ENCODE results near the gene FCSK.

FCSK gene

DNA sequence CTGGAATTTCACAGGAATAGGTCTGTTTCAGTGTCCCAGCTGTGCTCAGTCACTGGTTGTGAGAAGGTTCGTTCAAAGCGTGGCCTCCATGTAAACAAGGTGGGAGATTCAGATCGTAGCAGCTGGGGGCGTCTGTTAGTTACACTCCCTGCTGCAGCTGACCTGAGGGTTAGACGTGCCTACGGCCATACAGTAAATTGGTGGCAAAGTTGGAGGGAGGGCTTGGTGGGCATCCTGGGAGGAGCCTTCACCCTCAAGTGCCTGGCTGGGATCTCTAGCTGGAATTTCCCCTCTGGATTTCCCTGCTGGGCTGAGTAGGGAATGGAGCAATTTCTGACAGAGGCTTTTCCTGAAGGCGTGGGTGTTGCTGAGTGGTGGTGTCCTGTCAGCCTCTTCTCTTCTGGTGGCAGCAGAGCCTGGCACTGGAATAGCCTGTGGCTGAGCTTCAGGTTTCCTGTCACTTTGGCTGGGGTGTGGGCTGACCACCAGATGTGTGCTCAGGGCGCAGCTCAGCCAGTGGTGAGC lies 6.4 kb downstream of the FCSK start:
- Mint-ChIP-seq H3K9me3 (no peaks in the 10 kb centered on the region), H3K36me3 (ENCODE audit: low read depth) (peaks cover 5% of the 10 kb centered on the region), H3K27ac (no peak overlapping the region), H3K4me1 (ENCODE audit: low read depth) (peaks cover 7% of the 10 kb centered on the region), H3K27me3 (no peaks in the 10 kb centered on the region), H3K4me3 (no peak overlapping the region)
- no peak for DNase-seq

DNA sequence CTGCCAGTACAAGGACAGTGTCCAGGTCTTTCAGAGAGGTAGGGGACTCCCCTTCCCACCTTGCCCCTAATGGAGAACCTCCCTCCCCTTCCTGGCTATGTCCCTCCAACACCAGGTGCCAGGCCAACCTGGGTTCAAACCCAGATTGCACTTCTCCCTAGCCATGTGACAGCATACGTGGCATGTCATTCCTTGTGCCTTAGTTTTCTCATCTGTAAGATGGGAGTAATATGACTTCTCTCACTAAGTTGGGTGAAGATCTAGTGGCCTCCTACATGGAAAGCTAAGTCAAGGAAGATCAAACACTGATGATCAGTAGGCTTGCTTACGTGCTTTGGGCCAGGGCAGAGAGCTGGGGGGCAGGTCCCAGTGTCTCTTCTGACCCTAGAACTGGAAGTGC lies 8.8 kb downstream of the FCSK start:
- Mint-ChIP-seq H3K4me1 (ENCODE audit: low read depth) (peaks cover 1% of the 10 kb centered on the region), H3K27ac (no peak overlapping the region), H3K36me3 (ENCODE audit: low read depth) (peaks cover 12% of the 10 kb centered on the region), H3K27me3 (no peaks in the 10 kb centered on the region), H3K9me3 (no peaks in the 10 kb centered on the region), H3K4me3 (no peak overlapping the region)
- DNase-seq = no peak

- peaks cover 17% of the 10 kb centered on the region for H3K36me3 Mint-ChIP-seq (ENCODE audit: low read depth)
- no peaks in the 10 kb centered on the region for H3K9me3 Mint-ChIP-seq
- no peaks in the 10 kb centered on the region for H3K27me3 Mint-ChIP-seq
- no peak overlapping the region for H3K4me3 Mint-ChIP-seq
- H3K4me1 Mint-ChIP-seq (ENCODE audit: low read depth) = no peaks in the 10 kb centered on the region
- H3K27ac Mint-ChIP-seq = no peak overlapping the region
- no peak for DNase-seq
These were observed 11.8 kb downstream of the FCSK start for GRCh38 chr16:70465999-70466804.

DNA sequence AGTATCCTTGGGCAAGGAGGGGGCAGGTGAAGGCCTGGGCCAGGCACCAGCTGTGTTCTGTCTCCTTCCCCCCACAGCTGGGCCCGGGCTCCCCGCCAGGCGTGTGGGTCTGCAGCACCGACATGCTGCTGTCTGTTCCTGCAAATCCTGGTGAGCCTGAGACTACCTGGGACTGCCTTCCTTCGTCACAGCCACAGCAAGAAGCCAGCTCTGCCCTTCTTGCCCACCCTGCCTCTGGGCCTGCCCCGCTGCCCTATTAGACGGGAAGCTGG lies 12.3 kb downstream of the FCSK start:
- Mint-ChIP-seq H3K27me3 (no peaks in the 10 kb centered on the region), H3K36me3 (ENCODE audit: low read depth) (peaks cover 18% of the 10 kb centered on the region), H3K4me1 (ENCODE audit: low read depth) (no peaks in the 10 kb centered on the region), H3K27ac (no peak overlapping the region), H3K9me3 (no peaks in the 10 kb centered on the region), H3K4me3 (no peak overlapping the region)
- DNase-seq = no peak

DNA sequence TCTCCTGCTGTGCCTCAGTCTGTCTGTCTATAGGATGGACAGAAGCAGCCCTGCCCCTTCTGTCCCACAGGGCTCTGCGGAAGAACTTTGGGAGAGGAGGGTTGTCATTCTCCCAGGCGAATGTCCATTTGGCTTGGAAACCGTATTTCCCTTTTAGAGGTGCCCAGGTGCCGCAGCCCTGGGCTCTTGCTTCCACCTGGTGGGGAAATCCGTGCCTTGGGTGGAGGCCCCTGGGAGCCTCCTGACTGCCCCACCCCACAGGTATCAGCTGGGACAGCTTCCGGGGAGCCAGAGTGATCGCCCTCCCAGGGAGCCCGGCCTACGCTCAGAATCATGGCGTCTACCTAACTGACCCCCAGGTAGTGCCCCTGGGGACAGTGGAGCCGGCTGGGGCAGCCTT lies 12.7 kb downstream of the FCSK start:
- peaks cover 18% of the 10 kb centered on the region for H3K36me3 Mint-ChIP-seq (ENCODE audit: low read depth)
- DNase-seq = no peak
- H3K4me3 Mint-ChIP-seq = no peak overlapping the region
- H3K9me3 Mint-ChIP-seq = no peaks in the 10 kb centered on the region
- no peaks in the 10 kb centered on the region for H3K4me1 Mint-ChIP-seq (ENCODE audit: low read depth)
- no peak overlapping the region for H3K27ac Mint-ChIP-seq
- H3K27me3 Mint-ChIP-seq = no peaks in the 10 kb centered on the region

DNA sequence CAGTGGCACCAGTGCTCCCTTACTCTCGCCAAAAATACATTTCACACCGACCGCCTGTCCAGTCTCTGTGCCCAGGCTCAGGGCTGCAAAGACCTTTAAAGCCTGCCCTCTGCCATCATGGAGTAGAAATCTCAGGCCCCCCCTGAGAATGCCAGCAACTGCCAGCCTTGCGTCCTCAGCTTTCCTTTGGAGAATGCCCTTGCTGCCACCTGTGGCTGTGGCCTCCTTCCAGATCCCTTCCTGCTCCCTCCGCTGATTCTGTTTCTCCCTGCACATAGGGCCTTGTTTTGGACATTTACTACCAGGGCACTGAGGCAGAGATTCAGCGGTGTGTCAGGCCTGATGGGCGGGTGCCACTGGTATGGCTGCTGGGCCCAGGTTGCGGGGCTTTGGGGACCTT lies 13.2 kb downstream of the FCSK start:
- Mint-ChIP-seq H3K27ac (peak overlapping the region; percentile 6), H3K36me3 (ENCODE audit: low read depth) (peaks cover 18% of the 10 kb centered on the region), H3K4me3 (no peak overlapping the region), H3K27me3 (no peaks in the 10 kb centered on the region), H3K4me1 (ENCODE audit: low read depth) (no peaks in the 10 kb centered on the region), H3K9me3 (no peaks in the 10 kb centered on the region)
- no peak for DNase-seq

DNA sequence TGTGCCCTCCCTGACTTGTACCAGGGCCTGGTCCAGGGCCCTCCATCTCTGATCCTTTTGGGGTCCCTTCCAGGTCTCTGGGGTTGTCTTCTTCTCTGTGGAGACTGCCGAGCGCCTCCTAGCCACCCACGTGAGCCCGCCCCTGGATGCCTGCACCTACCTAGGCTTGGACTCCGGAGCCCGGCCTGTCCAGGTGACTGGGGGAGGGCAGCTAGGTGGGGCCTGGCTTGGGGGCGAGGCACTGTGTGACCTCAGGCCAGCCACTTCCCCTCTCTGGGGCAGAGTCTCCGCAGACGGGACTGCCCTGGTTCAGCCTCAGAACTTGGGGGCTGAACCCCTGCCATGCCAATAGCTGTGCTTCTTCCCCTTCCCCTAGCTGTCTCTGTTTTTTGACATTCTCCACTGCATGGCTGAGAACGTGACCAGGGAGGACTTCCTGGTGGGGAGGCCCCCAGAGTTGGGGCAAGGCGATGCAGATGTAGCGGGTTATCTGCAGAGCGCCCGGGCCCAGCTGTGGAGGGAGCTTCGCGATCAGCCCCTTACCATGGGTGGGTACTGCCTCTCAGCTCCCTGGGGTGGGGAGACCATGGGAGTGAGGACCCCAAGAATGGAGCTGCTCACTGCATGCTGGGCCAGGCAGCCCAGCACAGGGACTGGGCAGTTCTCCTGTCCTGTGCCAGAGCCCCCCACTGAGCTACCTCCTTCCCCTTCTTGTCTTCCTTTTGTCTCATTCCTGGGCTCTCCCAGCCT lies 14.6 kb downstream of the FCSK start:
- DNase-seq = no peak
- H3K4me1 Mint-ChIP-seq (ENCODE audit: low read depth) = no peaks in the 10 kb centered on the region
- peaks cover 24% of the 10 kb centered on the region for H3K36me3 Mint-ChIP-seq (ENCODE audit: low read depth)
- no peak overlapping the region for H3K27ac Mint-ChIP-seq
- H3K4me3 Mint-ChIP-seq = no peak overlapping the region
- no peaks in the 10 kb centered on the region for H3K9me3 Mint-ChIP-seq
- H3K27me3 Mint-ChIP-seq = no peaks in the 10 kb centered on the region

DNA sequence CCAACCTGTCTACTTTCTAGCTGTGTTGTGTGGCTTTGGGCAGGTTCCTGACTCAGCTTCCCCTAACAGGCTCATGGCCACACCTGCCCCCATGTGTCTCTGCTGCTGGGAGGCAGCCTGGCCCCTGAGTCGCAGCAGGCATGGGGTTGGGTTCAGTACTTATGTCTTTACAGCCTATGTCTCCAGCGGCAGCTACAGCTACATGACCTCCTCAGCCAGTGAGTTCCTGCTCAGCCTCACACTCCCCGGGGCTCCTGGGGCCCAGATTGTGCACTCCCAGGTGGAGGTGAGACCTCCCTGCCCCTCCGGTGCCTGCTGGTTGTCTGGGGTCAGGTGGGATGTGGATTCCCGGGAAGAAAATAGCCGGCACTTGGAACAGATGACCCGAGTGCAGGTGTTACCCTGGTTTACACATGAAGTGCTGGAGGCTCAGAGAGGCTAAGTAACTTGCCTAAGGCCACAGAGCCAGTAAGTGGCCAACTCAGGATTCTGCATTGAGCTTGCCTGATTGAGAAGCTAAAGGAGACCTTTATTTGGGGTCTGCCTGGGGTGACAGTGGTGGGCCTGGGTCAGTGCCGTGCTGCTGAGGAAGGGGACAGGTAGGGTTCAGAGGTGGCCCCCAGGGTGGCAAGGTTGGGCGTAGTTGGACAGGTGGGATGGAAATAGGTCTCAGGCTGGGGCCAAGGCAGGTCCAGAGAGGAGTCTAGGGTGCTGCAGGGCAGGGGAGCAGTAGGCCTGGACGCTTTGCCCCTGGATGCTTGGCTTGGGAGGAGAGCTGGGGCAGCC lies 15.9 kb downstream of the FCSK start:
- Mint-ChIP-seq H3K27ac (peak overlapping the region; percentile 15), H3K9me3 (no peaks in the 10 kb centered on the region), H3K4me3 (no peak overlapping the region), H3K4me1 (ENCODE audit: low read depth) (no peaks in the 10 kb centered on the region), H3K36me3 (ENCODE audit: low read depth) (peaks cover 19% of the 10 kb centered on the region), H3K27me3 (no peaks in the 10 kb centered on the region)
- DNase-seq = no peak

- Mint-ChIP-seq H3K27ac (no peak overlapping the region), H3K4me1 (ENCODE audit: low read depth) (peaks cover 5% of the 10 kb centered on the region), H3K4me3 (no peak overlapping the region), H3K36me3 (ENCODE audit: low read depth) (peaks cover 23% of the 10 kb centered on the region), H3K9me3 (no peaks in the 10 kb centered on the region), H3K27me3 (no peaks in the 10 kb centered on the region)
- no peak for DNase-seq
These were observed 16.5 kb downstream of the FCSK start for GRCh38 chr16:70470927-70471341.

DNA sequence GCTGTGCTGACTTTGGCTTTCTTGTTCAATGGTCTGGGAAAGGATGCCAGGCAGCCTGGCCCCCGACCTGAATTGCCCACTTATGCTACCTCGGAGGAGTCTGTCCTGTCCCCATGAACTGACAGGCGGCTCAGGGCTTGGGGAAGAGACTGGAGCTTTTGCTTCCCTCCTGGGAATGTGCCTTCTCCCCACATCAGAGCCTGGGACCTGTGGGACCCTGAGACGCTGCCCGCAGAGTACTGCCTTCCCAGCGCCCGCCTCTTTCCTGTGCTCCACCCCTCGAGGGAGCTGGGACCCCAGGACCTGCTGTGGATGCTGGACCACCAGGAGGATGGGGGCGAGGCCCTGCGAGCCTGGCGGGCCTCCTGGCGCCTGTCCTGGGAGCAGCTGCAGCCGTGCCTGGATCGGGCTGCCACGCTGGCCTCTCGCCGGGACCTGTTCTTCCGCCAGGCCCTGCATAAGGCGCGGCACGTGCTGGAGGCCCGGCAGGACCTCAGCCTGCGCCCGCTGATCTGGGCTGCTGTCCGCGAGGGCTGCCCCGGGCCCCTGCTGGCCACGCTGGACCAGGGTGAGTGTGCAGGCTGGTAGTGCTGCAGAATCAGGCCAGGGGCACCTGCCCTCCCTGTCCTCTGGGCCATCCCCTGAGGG lies 18.5 kb downstream of the FCSK start:
- H3K4me3 Mint-ChIP-seq = no peak overlapping the region
- H3K27ac Mint-ChIP-seq = peak overlapping the region; percentile 40
- peaks cover 22% of the 10 kb centered on the region for H3K4me1 Mint-ChIP-seq (ENCODE audit: low read depth)
- DNase-seq = no peak
- peaks cover 31% of the 10 kb centered on the region for H3K36me3 Mint-ChIP-seq (ENCODE audit: low read depth)
- no peaks in the 10 kb centered on the region for H3K27me3 Mint-ChIP-seq
- H3K9me3 Mint-ChIP-seq = no peaks in the 10 kb centered on the region

DNA sequence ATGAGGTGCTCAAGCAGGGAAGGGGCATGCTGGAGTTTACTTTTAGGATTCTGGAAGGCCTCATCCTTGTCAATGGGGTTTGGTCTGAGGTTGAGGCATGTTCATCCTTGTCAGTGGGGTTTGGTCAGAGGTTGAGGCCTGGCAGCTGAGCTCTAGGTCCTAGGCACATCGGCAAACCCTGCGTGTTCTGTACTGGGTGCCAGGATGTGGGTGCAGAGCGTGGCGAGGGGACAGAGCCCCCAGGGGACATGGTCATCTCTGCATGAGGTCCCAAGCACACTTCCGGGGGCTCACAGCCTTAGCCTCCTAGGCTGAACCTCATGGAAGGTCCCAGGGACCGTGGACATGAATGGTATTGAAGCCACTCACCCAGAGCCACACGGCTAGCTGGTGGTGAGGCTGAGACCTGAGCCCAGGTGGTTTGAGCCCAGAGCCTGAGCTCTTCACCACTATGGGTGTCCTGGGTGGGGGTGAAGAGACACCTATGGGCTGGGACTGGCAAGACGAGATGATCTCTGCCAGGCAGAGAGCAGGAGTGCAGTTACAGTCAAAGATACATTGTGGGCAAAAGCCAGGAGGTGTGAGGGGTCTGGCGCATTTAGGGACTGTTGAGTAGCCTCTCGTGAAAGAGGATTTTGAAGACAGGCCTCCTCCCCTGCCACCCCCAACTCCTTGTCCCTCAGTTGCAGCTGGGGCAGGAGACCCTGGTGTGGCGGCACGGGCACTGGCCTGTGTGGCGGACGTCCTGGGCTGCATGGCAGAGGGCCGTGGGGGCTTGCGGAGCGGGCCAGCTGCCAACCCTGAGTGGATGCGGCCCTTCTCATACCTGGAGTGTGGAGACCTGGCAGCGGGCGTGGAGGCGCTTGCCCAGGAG lies 19.3 kb downstream of the FCSK start:
- Mint-ChIP-seq H3K36me3 (ENCODE audit: low read depth) (peaks cover 38% of the 10 kb centered on the region), H3K4me1 (ENCODE audit: low read depth) (peaks cover 28% of the 10 kb centered on the region), H3K27ac (peak overlapping the region; percentile 68), H3K9me3 (no peaks in the 10 kb centered on the region), H3K4me3 (no peak overlapping the region), H3K27me3 (no peaks in the 10 kb centered on the region)
- no peak for DNase-seq

- DNase-seq = no peak
- peaks cover 42% of the 10 kb centered on the region for H3K36me3 Mint-ChIP-seq (ENCODE audit: low read depth)
- H3K27me3 Mint-ChIP-seq = no peaks in the 10 kb centered on the region
- H3K27ac Mint-ChIP-seq = peak overlapping the region; percentile 68
- peaks cover 31% of the 10 kb centered on the region for H3K4me1 Mint-ChIP-seq (ENCODE audit: low read depth)
- H3K4me3 Mint-ChIP-seq = no peak overlapping the region
- no peaks in the 10 kb centered on the region for H3K9me3 Mint-ChIP-seq
These were observed 20.1 kb downstream of the FCSK start for GRCh38 chr16:70474320-70475053.

Measured in activated T-cell treated with anti-CD3 and anti-CD28 coated beads, Interleukin-2, amount 50 U/mL, for 24 hours (primary cell).